ENCODE results near the gene TLE3.
A peak's percentile ranks its signal among the peaks of the same experiment; 100 is the strongest.

Gene TLE3

GRCh38 chr15:70074380-70074779 is 23.3 kb downstream of the TLE3 start:
- H3K9me3 ChIP-seq, result no peaks in the 10 kb centered on the region
- no peaks in the 10 kb centered on the region for H3K27me3 ChIP-seq
- peaks cover 71% of the 10 kb centered on the region for H3K36me3 ChIP-seq
- TF ChIP-seq, protein P1, sequence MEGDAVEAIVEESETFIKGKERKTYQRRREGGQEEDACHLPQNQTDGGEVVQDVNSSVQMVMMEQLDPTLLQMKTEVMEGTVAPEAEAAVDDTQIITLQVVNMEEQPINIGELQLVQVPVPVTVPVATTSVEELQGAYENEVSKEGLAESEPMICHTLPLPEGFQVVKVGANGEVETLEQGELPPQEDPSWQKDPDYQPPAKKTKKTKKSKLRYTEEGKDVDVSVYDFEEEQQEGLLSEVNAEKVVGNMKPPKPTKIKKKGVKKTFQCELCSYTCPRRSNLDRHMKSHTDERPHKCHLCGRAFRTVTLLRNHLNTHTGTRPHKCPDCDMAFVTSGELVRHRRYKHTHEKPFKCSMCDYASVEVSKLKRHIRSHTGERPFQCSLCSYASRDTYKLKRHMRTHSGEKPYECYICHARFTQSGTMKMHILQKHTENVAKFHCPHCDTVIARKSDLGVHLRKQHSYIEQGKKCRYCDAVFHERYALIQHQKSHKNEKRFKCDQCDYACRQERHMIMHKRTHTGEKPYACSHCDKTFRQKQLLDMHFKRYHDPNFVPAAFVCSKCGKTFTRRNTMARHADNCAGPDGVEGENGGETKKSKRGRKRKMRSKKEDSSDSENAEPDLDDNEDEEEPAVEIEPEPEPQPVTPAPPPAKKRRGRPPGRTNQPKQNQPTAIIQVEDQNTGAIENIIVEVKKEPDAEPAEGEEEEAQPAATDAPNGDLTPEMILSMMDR (IDR thresholded peaks at IDR 0.05; ENCODE audit: low read depth, low read length), result no peak
- no peak overlapping the region for H3K4me3 ChIP-seq (ENCODE audit: low read depth, low read length)
- peaks cover 15% of the 10 kb centered on the region for H3K4me1 ChIP-seq
- no peak for DNase-seq

GRCh38 chr15:70072479-70072878 is 25.2 kb downstream of the TLE3 start:
- no peak for DNase-seq
- no peaks in the 10 kb centered on the region for H3K9me3 ChIP-seq
- peaks cover 83% of the 10 kb centered on the region for H3K36me3 ChIP-seq

GRCh38 chr15:70071799-70072198 is 25.9 kb downstream of the TLE3 start:
- peak; percentile 42 for DNase-seq
- Histone ChIP-seq H3K27me3 (no peaks in the 10 kb centered on the region), H3K36me3 (peaks cover 86% of the 10 kb centered on the region), H3K4me3 (ENCODE audit: low read depth, low read length) (no peak overlapping the region), H3K4me1 (peaks cover 15% of the 10 kb centered on the region), H3K9me3 (no peaks in the 10 kb centered on the region)
- TF ChIP-seq, protein P1 (IDR thresholded peaks at IDR 0.05; ENCODE audit: low read depth, low read length), result no peak

More at GRCh38 chr15:70072479-70072878, 25.2 kb downstream of the TLE3 start:
- H3K4me1 ChIP-seq, result peaks cover 15% of the 10 kb centered on the region
- TF ChIP-seq, protein P1 (IDR thresholded peaks at IDR 0.05; ENCODE audit: low read depth, low read length), result no peak
- H3K27me3 ChIP-seq, result no peaks in the 10 kb centered on the region
- H3K4me3 ChIP-seq (ENCODE audit: low read depth, low read length), result no peak overlapping the region

GRCh38 chr15:70069716-70070115 is 28.0 kb downstream of the TLE3 start:
- DNase-seq, result no peak
- peaks cover 75% of the 10 kb centered on the region for H3K36me3 ChIP-seq
- no peaks in the 10 kb centered on the region for H3K27me3 ChIP-seq
- no peaks in the 10 kb centered on the region for H3K9me3 ChIP-seq
- H3K4me3 ChIP-seq (ENCODE audit: low read depth, low read length), result no peak overlapping the region
- TF ChIP-seq, protein P1 (IDR thresholded peaks at IDR 0.05; ENCODE audit: low read depth, low read length), result no peak
- peaks cover 5% of the 10 kb centered on the region; the same call in 1 of the 2 replicates for H3K4me1 ChIP-seq

DNA sequence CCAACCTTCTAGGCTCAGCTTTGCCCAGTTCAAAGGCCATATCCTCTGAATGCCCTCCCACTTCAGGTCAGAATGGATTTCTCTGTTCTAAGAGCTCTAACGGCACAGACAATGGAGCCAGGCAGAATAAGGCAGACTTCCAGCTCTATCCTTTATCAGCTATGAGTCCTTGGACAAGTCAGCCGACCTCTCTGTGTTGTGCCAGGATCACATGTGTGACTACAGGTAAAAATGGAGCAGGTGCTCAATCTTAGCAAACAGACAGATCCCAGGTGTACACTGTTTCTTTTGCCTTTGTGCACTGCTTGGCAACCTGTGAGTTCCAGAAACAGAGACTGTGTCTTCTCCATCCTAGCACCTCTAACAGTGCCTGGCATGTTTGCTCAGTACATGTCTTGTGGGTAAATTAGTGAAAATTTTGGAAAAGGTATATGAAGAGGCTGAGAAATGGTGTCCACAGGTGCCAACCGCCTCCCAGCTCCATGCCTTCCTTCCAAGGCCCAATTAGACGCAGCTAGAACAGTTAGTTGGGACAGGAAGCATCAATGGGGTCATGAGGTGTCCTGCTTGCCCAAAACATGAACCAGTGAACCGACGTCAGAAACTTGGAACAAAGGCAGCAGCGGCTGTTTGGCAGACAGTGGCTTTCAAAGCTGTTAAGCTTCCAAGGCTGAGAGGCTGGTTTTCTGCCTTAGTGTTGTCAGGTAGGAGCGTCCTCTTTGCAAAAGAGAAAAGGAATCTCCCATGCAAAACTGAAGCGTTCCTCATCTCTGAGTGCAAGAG is 28.7 kb downstream of the TLE3 start:
- TF ChIP-seq, protein P1 (IDR thresholded peaks at IDR 0.05; ENCODE audit: low read depth, low read length), result no peak
- H3K36me3 ChIP-seq, result peaks cover 68% of the 10 kb centered on the region

GRCh38 chr15:70067681-70068080 is 30.0 kb downstream of the TLE3 start:
- Histone ChIP-seq H3K9me3 (no peaks in the 10 kb centered on the region), H3K4me1 (peaks cover 20% of the 10 kb centered on the region), H3K36me3 (peaks cover 55% of the 10 kb centered on the region), H3K27me3 (no peaks in the 10 kb centered on the region), H3K4me3 (ENCODE audit: low read depth, low read length) (no peak overlapping the region)
- TF ChIP-seq, protein P1 (IDR thresholded peaks at IDR 0.05; ENCODE audit: low read depth, low read length), result no peak
- DNase-seq, result no peak

More for the DNA sequence above, 28.7 kb downstream of the TLE3 start:
- Histone ChIP-seq H3K27me3 (no peaks in the 10 kb centered on the region), H3K4me1 (peaks cover 7% of the 10 kb centered on the region), H3K9me3 (no peaks in the 10 kb centered on the region), H3K4me3 (ENCODE audit: low read depth, low read length) (no peak overlapping the region)
- no peak for DNase-seq
